GM03348 (cell line): ENCODE data around the gene RRP1B.
"Not testable (repeated sequence)": the region's sequence is repeated elsewhere in the genome, so short reads cannot be mapped to it uniquely, and the experiment has no call there.

Source experiments
- DNase-seq: peaks from one replicate; pipeline ENCODE4 v3.0.0; 2012; ENCODE audit warnings: low spot score

The RRP1B gene

GRCh38 chr21:43639470-43640353 lies 19.6 kb upstream of the RRP1B start:
- peak; percentile 57 for DNase-seq

- no peak for DNase-seq
These were observed 19.0 kb upstream of the RRP1B start for GRCh38 chr21:43640400-43640799.

GRCh38 chr21:43643193-43643592 lies 16.2 kb upstream of the RRP1B start:
- DNase-seq: no peak

- DNase-seq: no peak
These were observed 15.3 kb upstream of the RRP1B start for GRCh38 chr21:43644071-43644470.

GRCh38 chr21:43644609-43645008 lies 14.8 kb upstream of the RRP1B start:
- peak; percentile 56 for DNase-seq

GRCh38 chr21:43645136-43645891 lies 14.0 kb upstream of the RRP1B start:
- peak; percentile 73 for DNase-seq

- no peak for DNase-seq
These were observed 13.4 kb upstream of the RRP1B start for GRCh38 chr21:43645976-43646375.

GRCh38 chr21:43646550-43647260 lies 12.7 kb upstream of the RRP1B start:
- DNase-seq: peak; percentile 91

GRCh38 chr21:43648171-43648570 lies 11.2 kb upstream of the RRP1B start:
- DNase-seq: no peak

- not testable (repeated sequence) for DNase-seq
These were observed 7.4 kb upstream of the RRP1B start for GRCh38 chr21:43651926-43652325.

- no peak for DNase-seq
These were observed 6.7 kb upstream of the RRP1B start for GRCh38 chr21:43652616-43653015.

GRCh38 chr21:43653626-43654025 lies 5.7 kb upstream of the RRP1B start:
- no peak for DNase-seq

- peak; percentile 18 for DNase-seq
These were observed 4.4 kb upstream of the RRP1B start for GRCh38 chr21:43654806-43655489.

GRCh38 chr21:43657355-43658087 lies 1.8 kb upstream of the RRP1B start:
- no peak for DNase-seq

- DNase-seq: no peak
These were observed 1.1 kb upstream of the RRP1B start for GRCh38 chr21:43658088-43658741.

GRCh38 chr21:43658769-43659135 lies 608 bp upstream of the RRP1B start:
- no peak for DNase-seq

- DNase-seq: no peak
These were observed 2.9 kb downstream of the RRP1B start for GRCh38 chr21:43662286-43662685.

GRCh38 chr21:43663033-43663432 lies 3.7 kb downstream of the RRP1B start:
- no peak for DNase-seq

GRCh38 chr21:43664358-43664757 lies 5.0 kb downstream of the RRP1B start:
- DNase-seq: no peak

- DNase-seq: no peak
These were observed 6.5 kb downstream of the RRP1B start for GRCh38 chr21:43665879-43666278.
